ENCODE measurements around the gene GATA1. TPM values are rescaled to one million over a fixed set of nuclear protein-coding genes. Genes with fewer than 3 reads are reported as not detected.

GATA1 gene
- total RNA-seq, 4 donors from 2014 or later = not detected

GRCh38 chrX:48806081-48806480 is 19.7 kb downstream of the GATA1 start:
- intact Hi-C loops (cut with DNase I; ENCODE audit: low total_unique reads) = no loop called here
- no peak for TF ChIP-seq POLR2A (IDR thresholded peaks at IDR 0.05)
- TF ChIP-seq, protein P1, sequence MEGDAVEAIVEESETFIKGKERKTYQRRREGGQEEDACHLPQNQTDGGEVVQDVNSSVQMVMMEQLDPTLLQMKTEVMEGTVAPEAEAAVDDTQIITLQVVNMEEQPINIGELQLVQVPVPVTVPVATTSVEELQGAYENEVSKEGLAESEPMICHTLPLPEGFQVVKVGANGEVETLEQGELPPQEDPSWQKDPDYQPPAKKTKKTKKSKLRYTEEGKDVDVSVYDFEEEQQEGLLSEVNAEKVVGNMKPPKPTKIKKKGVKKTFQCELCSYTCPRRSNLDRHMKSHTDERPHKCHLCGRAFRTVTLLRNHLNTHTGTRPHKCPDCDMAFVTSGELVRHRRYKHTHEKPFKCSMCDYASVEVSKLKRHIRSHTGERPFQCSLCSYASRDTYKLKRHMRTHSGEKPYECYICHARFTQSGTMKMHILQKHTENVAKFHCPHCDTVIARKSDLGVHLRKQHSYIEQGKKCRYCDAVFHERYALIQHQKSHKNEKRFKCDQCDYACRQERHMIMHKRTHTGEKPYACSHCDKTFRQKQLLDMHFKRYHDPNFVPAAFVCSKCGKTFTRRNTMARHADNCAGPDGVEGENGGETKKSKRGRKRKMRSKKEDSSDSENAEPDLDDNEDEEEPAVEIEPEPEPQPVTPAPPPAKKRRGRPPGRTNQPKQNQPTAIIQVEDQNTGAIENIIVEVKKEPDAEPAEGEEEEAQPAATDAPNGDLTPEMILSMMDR (IDR thresholded peaks at IDR 0.05) = no peak
- WGBS, 2 donors = 86% methylated on average over 1 to 4 of the region's 4 CpGs
- no peak overlapping the region for H3K4me3 ChIP-seq (ENCODE audit: low read depth, poor library complexity, severe bottlenecking)
- no peak for DNase-seq (ENCODE audit: low spot score in 2 of 2)

GRCh38 chrX:48813644-48814043 is 27.3 kb downstream of the GATA1 start:
- 90 to 92% methylated on average over 7 to 8 of the region's 8 CpGs for WGBS, 2 donors
- no peak for DNase-seq (ENCODE audit: low spot score in 2 of 2)
- intact Hi-C loops (cut with DNase I; ENCODE audit: low total_unique reads) = no loop called here
- TF ChIP-seq, protein P1 (IDR thresholded peaks at IDR 0.05) = no peak
- TF ChIP-seq POLR2A (IDR thresholded peaks at IDR 0.05) = no peak
- H3K4me3 ChIP-seq (ENCODE audit: low read depth, poor library complexity, severe bottlenecking) = no peak overlapping the region

DNA sequence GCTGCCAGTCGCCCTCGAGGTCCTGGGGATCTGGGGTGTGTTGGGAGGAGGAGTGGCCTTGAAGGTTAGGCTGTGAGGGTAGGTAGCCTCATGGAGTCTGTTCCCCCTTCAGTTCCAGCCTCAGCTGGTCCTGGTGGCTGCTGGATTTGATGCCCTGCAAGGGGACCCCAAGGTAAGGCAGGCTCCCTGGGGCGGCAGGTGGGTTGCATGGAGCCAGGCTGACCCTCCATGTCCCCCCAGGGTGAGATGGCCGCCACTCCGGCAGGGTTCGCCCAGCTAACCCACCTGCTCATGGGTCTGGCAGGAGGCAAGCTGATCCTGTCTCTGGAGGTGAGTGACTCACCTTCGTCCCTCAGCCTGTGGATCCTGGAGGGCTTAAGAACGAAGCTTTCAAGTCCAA is 28.3 kb downstream of the GATA1 start:
- DNase-seq (ENCODE audit: low spot score in 2 of 2) = no peak
- TF ChIP-seq POLR2A (IDR thresholded peaks at IDR 0.05) = no peak
- TF ChIP-seq, protein P1 (IDR thresholded peaks at IDR 0.05) = no peak
- intact Hi-C loops (cut with DNase I; ENCODE audit: low total_unique reads) = no loop called here
- no peak overlapping the region for H3K4me3 ChIP-seq (ENCODE audit: low read depth, poor library complexity, severe bottlenecking)
- WGBS, 2 donors = 77 to 84% methylated on average over 7 to 8 of the region's 8 CpGs

- 89 to 91% methylated on average over 7 to 8 of the region's 8 CpGs for WGBS, 2 donors
- intact Hi-C loops (cut with DNase I; ENCODE audit: low total_unique reads) = no loop called here
- DNase-seq (ENCODE audit: low spot score in 2 of 2) = no peak
- TF ChIP-seq, protein P1 (IDR thresholded peaks at IDR 0.05) = no peak
- no peak overlapping the region for H3K4me3 ChIP-seq (ENCODE audit: low read depth, poor library complexity, severe bottlenecking)
Measured at GRCh38 chrX:48815266-48815665, 28.9 kb downstream of the GATA1 start.

DNA sequence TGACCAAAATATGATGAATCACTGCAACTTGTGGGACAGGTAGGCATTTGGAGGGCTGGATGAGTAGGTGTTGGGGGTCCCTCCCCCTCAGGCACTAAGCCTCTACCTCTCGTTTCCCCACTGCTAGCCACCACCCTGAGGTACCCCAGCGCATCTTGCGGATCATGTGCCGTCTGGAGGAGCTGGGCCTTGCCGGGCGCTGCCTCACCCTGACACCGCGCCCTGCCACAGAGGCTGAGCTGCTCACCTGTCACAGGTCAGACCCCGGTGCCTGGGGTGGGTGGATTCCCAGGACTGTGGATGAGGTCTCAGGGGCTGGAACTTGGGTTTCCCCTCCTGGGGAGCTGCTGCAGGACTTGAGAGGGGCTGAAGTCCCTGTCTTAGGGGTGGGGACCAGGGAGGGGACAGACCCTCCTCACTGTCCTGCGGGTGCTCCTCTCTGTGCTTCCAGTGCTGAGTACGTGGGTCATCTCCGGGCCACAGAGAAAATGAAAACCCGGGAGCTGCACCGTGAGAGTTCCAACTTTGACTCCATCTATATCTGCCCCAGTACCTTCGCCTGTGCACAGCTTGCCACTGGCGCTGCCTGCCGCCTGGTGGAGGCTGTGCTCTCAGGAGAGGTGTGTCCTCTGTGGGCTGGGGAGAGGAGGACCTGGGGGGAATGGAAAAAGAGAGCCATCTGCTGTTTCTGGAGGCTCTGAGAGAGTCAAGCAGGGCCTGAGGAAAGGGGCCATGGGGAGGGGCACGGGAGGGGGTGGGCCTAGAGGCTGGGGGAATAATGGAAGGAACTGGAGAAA is 29.8 kb downstream of the GATA1 start:
- TF ChIP-seq POLR2A (IDR thresholded peaks at IDR 0.05) = no peak
- TF ChIP-seq, protein P1 (IDR thresholded peaks at IDR 0.05) = no peak
- no peak for DNase-seq (ENCODE audit: low spot score in 2 of 2)
- H3K4me3 ChIP-seq (ENCODE audit: low read depth, poor library complexity, severe bottlenecking) = no peak overlapping the region
- intact Hi-C loops (cut with DNase I; ENCODE audit: low total_unique reads) = no loop called here
- 90 to 100% methylated on average over 11 to 18 of the region's 18 CpGs for WGBS, 2 donors

DNA sequence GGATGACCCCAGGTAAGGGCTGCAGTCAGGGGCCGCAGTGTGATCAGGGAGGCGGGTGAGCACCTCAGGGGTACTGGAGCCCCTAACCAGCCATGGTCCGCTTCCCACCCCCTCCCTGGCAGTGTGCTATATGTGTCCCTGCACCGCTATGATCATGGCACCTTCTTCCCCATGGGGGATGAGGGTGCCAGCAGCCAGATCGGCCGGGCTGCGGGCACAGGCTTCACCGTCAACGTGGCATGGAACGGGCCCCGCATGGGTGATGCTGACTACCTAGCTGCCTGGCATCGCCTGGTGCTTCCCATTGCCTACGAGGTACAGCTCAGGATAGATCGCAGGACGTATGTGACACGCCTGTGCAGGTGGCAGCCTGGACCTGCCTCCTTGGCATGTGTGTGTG is 31.7 kb downstream of the GATA1 start:
- no peak overlapping the region for H3K4me3 ChIP-seq (ENCODE audit: low read depth, poor library complexity, severe bottlenecking)
- TF ChIP-seq POLR2A (IDR thresholded peaks at IDR 0.05) = no peak
- WGBS, 2 donors = 72 to 94% methylated on average over 2 to 9 of the region's 16 CpGs
- no peak for DNase-seq (ENCODE audit: low spot score in 2 of 2)
- intact Hi-C loops (cut with DNase I; ENCODE audit: low total_unique reads) = no loop called here
